Measurements from ENCODE around the gene CD81. TPM values are rescaled to one million over a fixed set of nuclear protein-coding genes. Genes with fewer than 3 reads are reported as not detected.

Gene CD81
- total RNA-seq, 2 experiments from 2014 or later, result 181 to 183 TPM

DNA sequence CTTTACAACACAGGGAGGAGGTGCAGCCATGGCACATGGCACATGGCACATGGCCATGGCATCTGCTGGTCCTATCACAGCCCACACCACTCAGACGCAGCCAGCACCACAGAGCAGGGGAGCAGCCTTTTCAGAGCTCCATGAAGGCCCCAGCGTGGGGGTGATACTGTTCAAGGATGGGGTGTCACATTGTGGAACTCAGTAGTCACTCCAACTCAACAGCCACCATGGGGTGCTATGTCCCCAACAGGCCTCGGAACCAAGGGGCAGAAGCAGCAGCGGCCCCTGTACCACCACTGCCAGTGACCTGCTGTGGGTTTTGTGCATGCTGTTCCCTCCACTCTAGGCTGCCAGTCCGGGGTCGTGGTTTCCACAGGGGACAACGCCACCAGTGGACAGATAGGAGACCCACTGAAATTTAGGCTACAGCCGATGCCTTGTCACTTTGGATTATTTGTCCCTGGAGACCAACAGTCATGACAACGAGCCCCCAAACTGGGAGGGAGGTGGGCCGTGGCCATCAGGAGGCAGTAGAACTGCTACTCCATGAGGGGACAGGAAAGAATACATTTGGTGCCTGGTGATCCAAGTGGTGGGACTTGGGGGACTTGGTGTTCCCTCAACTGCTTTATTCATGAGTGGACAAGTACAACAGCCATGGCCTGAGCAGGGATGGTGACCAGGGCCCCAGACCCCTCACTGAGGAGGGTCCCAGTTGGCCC, 30.4 kb upstream of the CD81 start:
- H3K4me1 ChIP-seq (ENCODE audit: insufficient read depth, low read length), result no peaks in the 10 kb centered on the region
- Mint-ChIP-seq H3K27me3 (no peaks in the 10 kb centered on the region), H3K4me3 (no peak overlapping the region), H3K36me3 (ENCODE audit: low read depth) (peaks cover 5% of the 10 kb centered on the region), H3K27ac (no peak overlapping the region), H3K9me3 (peaks cover 4% of the 10 kb centered on the region), H3K4me1 (ENCODE audit: low read depth) (no peaks in the 10 kb centered on the region)
- H3K4me3 ChIP-seq (ENCODE audit: low read length), result no peak overlapping the region
- intact Hi-C loops (cut with DNase I, micrococcal nuclease), result no loop called here
- ChIA-PET CTCF (no interaction called here), POLR2A (no interaction called here)
- DNase-seq (no peak), ATAC-seq (ENCODE audit: poor library complexity) (no peak)
- no peaks in the 10 kb centered on the region for H3K27me3 ChIP-seq (ENCODE audit: control insufficient read depth in 1 of 2, insufficient read depth in 2 of 2, low read length in 2 of 2)
- peaks cover 0 to 25% of the 10 kb centered on the region in 2 experiments for H3K9me3 ChIP-seq (ENCODE audit: control insufficient read depth in 1 of 2, insufficient read depth in 1 of 2, low read length in 2 of 2)
- H3K36me3 ChIP-seq (ENCODE audit: insufficient read depth, low read length), result no peaks in the 10 kb centered on the region
- H3K27ac ChIP-seq (ENCODE audit: low read depth in 1 of 2, low read length in 2 of 2), result no peak overlapping the region
- TF ChIP-seq, protein P1, sequence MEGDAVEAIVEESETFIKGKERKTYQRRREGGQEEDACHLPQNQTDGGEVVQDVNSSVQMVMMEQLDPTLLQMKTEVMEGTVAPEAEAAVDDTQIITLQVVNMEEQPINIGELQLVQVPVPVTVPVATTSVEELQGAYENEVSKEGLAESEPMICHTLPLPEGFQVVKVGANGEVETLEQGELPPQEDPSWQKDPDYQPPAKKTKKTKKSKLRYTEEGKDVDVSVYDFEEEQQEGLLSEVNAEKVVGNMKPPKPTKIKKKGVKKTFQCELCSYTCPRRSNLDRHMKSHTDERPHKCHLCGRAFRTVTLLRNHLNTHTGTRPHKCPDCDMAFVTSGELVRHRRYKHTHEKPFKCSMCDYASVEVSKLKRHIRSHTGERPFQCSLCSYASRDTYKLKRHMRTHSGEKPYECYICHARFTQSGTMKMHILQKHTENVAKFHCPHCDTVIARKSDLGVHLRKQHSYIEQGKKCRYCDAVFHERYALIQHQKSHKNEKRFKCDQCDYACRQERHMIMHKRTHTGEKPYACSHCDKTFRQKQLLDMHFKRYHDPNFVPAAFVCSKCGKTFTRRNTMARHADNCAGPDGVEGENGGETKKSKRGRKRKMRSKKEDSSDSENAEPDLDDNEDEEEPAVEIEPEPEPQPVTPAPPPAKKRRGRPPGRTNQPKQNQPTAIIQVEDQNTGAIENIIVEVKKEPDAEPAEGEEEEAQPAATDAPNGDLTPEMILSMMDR (IDR thresholded peaks at IDR 0.05), result no peak

GRCh38 chr11:2347308-2347830, 29.7 kb upstream of the CD81 start:
- no peaks in the 10 kb centered on the region for H3K36me3 ChIP-seq (ENCODE audit: insufficient read depth, low read length)
- H3K9me3 Mint-ChIP-seq, result peaks cover 4% of the 10 kb centered on the region
- intact Hi-C loops (cut with DNase I, micrococcal nuclease), result no loop called here
- H3K36me3 Mint-ChIP-seq (ENCODE audit: low read depth), result peaks cover 5% of the 10 kb centered on the region
- DNase-seq, result no peak
- no peaks in the 10 kb centered on the region for H3K4me1 ChIP-seq (ENCODE audit: insufficient read depth, low read length)
- POLR2A ChIA-PET, result no interaction called here
- CTCF ChIA-PET, result no interaction called here
- H3K4me1 Mint-ChIP-seq (ENCODE audit: low read depth), result no peaks in the 10 kb centered on the region
- peaks cover 0 to 28% of the 10 kb centered on the region in 2 experiments for H3K9me3 ChIP-seq (ENCODE audit: control insufficient read depth in 1 of 2, insufficient read depth in 1 of 2, low read length in 2 of 2)
- H3K27ac ChIP-seq (ENCODE audit: low read depth in 1 of 2, low read length in 2 of 2), result no peak overlapping the region
- no peak overlapping the region for H3K27ac Mint-ChIP-seq
- no peaks in the 10 kb centered on the region for H3K27me3 ChIP-seq (ENCODE audit: control insufficient read depth in 1 of 2, insufficient read depth in 2 of 2, low read length in 2 of 2)
- H3K4me3 ChIP-seq (ENCODE audit: low read length), result no peak overlapping the region
- TF ChIP-seq, protein P1 (IDR thresholded peaks at IDR 0.05), result no peak
- H3K27me3 Mint-ChIP-seq, result no peaks in the 10 kb centered on the region
- no peak overlapping the region for H3K4me3 Mint-ChIP-seq
- ATAC-seq (ENCODE audit: poor library complexity), result no peak

- H3K36me3 ChIP-seq (ENCODE audit: insufficient read depth, low read length), result no peaks in the 10 kb centered on the region
- DNase-seq, result no peak
- CTCF ChIA-PET, result no interaction called here
- peaks cover 0 to 28% of the 10 kb centered on the region in 2 experiments for H3K9me3 ChIP-seq (ENCODE audit: control insufficient read depth in 1 of 2, insufficient read depth in 1 of 2, low read length in 2 of 2)
- POLR2A ChIA-PET, result no interaction called here
- Mint-ChIP-seq H3K27me3 (no peaks in the 10 kb centered on the region), H3K27ac (no peak overlapping the region), H3K9me3 (peaks cover 4% of the 10 kb centered on the region), H3K4me3 (no peak overlapping the region), H3K36me3 (ENCODE audit: low read depth) (peaks cover 5% of the 10 kb centered on the region), H3K4me1 (ENCODE audit: low read depth) (no peaks in the 10 kb centered on the region)
- no peaks in the 10 kb centered on the region for H3K4me1 ChIP-seq (ENCODE audit: insufficient read depth, low read length)
- ATAC-seq (ENCODE audit: poor library complexity), result no peak
- H3K27ac ChIP-seq (ENCODE audit: low read depth in 1 of 2, low read length in 2 of 2), result no peak overlapping the region
- TF ChIP-seq, protein P1 (IDR thresholded peaks at IDR 0.05), result no peak
- H3K4me3 ChIP-seq (ENCODE audit: low read length), result no peak overlapping the region
- no peaks in the 10 kb centered on the region for H3K27me3 ChIP-seq (ENCODE audit: control insufficient read depth in 1 of 2, insufficient read depth in 2 of 2, low read length in 2 of 2)
- intact Hi-C loops (cut with DNase I, micrococcal nuclease), result no loop called here
Observed at GRCh38 chr11:2348986-2349385, 28.1 kb upstream of the CD81 start.
